ENCODE data around the gene DOCK1.

Gene DOCK1

DNA sequence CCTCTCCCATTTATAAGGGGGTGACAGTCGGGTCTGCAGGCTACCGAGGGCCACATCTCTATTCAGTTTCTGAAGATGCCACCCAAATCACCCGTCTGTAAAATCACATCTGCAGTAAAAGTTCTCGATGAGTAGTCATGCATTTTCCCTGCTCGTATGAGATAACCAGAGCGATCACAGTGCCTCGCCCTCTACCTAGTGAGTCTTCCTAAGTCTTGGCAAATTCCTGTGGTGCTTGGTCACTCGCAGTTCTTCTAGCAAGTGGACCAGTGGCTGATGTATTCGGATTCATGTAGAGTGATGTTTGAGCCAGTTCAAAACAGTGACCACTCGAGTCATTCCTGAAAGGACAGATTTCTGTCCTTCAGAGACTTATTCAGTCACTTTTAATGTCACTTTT is 246.3 kb downstream of the DOCK1 start:
- H3K36me3 ChIP-seq (ENCODE audit: insufficient read depth), result no peaks in the 10 kb centered on the region
- H3K9ac ChIP-seq, result no peak overlapping the region
- H3K79me2 ChIP-seq (ENCODE audit: insufficient read depth, low read depth), result no peaks in the 10 kb centered on the region
- H3K4me2 ChIP-seq, result no peak overlapping the region
- no peaks in the 10 kb centered on the region for H4K20me1 ChIP-seq (ENCODE audit: insufficient read depth)
- TF ChIP-seq, protein P1, sequence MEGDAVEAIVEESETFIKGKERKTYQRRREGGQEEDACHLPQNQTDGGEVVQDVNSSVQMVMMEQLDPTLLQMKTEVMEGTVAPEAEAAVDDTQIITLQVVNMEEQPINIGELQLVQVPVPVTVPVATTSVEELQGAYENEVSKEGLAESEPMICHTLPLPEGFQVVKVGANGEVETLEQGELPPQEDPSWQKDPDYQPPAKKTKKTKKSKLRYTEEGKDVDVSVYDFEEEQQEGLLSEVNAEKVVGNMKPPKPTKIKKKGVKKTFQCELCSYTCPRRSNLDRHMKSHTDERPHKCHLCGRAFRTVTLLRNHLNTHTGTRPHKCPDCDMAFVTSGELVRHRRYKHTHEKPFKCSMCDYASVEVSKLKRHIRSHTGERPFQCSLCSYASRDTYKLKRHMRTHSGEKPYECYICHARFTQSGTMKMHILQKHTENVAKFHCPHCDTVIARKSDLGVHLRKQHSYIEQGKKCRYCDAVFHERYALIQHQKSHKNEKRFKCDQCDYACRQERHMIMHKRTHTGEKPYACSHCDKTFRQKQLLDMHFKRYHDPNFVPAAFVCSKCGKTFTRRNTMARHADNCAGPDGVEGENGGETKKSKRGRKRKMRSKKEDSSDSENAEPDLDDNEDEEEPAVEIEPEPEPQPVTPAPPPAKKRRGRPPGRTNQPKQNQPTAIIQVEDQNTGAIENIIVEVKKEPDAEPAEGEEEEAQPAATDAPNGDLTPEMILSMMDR (conservative IDR thresholded peaks at IDR 0.05; ENCODE audit: low read depth, low read length), result no peak
- H2AFZ ChIP-seq (ENCODE audit: low read depth), result no peak overlapping the region
- H3K27me3 ChIP-seq (ENCODE audit: insufficient read depth, low read depth), result no peaks in the 10 kb centered on the region
- no peaks in the 10 kb centered on the region for H3K4me1 ChIP-seq (ENCODE audit: low read depth, poor library complexity, severe bottlenecking)
- no peak overlapping the region for H3K4me3 ChIP-seq (IDR thresholded peaks at IDR 0.05; ENCODE audit: insufficient read depth, low read depth, low read length)
- H3K27ac ChIP-seq, result no peak overlapping the region

DNA sequence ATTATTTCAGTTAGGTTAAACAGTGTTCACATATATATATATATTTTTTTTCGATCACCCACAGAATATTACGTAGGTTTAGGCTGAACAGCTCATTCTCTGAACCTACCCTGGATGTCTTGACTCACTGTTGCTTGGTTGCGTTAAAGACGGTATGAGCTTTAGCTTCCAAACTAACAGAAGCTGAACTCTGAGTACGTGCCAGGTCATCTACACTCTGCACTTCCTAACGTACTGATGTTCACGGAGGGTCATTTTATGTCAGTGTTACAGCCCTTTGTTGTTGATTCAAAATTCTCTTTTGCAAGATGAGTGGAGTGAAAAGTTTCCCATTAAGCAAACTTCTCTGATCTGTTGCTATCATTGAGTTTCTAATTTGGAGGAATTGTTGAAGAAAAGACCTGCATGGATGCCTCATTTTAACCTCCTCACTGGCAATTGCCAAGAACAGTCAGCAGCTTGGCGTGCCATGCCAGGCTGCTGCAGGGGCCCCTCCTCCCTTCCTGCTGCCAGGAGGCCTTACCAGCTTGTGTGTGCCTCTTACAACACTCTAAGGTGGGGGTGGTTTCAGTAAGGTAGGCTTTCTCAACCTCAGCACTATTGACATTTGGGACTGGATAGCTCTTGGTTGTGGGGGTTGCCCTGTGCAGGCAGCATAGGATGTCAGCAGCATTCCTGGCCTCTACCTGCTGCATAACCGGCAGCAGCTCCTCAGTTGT is 246.9 kb downstream of the DOCK1 start:
- Histone ChIP-seq H3K27ac (no peak overlapping the region), H3K4me3 (IDR thresholded peaks at IDR 0.05; ENCODE audit: insufficient read depth, low read depth, low read length) (no peak overlapping the region), H3K27me3 (ENCODE audit: insufficient read depth, low read depth) (no peaks in the 10 kb centered on the region), H2AFZ (ENCODE audit: low read depth) (no peak overlapping the region), H3K79me2 (ENCODE audit: insufficient read depth, low read depth) (no peaks in the 10 kb centered on the region), H3K36me3 (ENCODE audit: insufficient read depth) (no peaks in the 10 kb centered on the region), H3K9ac (no peak overlapping the region), H3K4me2 (no peak overlapping the region), H4K20me1 (ENCODE audit: insufficient read depth) (no peaks in the 10 kb centered on the region), H3K4me1 (ENCODE audit: low read depth, poor library complexity, severe bottlenecking) (no peaks in the 10 kb centered on the region)
- TF ChIP-seq, protein P1 (conservative IDR thresholded peaks at IDR 0.05; ENCODE audit: low read depth, low read length), result no peak

DNA sequence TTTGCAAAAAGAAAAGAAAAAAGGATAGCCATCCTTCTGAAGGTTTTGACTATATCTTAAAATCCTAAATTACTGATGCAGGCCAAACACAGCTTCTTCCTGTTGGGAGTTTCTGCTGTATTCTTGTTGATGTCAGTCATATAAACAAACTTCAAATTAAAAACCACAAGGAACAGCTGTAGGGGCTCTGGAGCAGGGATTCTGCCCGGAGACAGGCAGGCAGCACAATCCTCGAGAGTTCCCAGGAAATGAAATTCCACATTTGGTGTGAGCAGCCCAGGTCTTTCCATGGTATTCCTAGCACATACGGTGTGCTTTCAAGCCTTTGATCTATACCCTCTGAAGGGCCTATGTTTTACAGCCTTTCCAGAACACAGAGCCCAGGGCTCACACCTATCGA is 248.0 kb downstream of the DOCK1 start:
- TF ChIP-seq, protein P1 (conservative IDR thresholded peaks at IDR 0.05; ENCODE audit: low read depth, low read length), result no peak
- H3K79me2 ChIP-seq (ENCODE audit: insufficient read depth, low read depth), result no peaks in the 10 kb centered on the region
- no peak overlapping the region for H3K9ac ChIP-seq
- no peaks in the 10 kb centered on the region for H4K20me1 ChIP-seq (ENCODE audit: insufficient read depth)
- no peak overlapping the region for H3K27ac ChIP-seq
- no peak overlapping the region for H3K4me2 ChIP-seq
- H3K4me1 ChIP-seq (ENCODE audit: low read depth, poor library complexity, severe bottlenecking), result no peaks in the 10 kb centered on the region
- no peaks in the 10 kb centered on the region for H3K36me3 ChIP-seq (ENCODE audit: insufficient read depth)
- no peak overlapping the region for H3K4me3 ChIP-seq (IDR thresholded peaks at IDR 0.05; ENCODE audit: insufficient read depth, low read depth, low read length)
- no peaks in the 10 kb centered on the region for H3K27me3 ChIP-seq (ENCODE audit: insufficient read depth, low read depth)
- no peak overlapping the region for H2AFZ ChIP-seq (ENCODE audit: low read depth)

DNA sequence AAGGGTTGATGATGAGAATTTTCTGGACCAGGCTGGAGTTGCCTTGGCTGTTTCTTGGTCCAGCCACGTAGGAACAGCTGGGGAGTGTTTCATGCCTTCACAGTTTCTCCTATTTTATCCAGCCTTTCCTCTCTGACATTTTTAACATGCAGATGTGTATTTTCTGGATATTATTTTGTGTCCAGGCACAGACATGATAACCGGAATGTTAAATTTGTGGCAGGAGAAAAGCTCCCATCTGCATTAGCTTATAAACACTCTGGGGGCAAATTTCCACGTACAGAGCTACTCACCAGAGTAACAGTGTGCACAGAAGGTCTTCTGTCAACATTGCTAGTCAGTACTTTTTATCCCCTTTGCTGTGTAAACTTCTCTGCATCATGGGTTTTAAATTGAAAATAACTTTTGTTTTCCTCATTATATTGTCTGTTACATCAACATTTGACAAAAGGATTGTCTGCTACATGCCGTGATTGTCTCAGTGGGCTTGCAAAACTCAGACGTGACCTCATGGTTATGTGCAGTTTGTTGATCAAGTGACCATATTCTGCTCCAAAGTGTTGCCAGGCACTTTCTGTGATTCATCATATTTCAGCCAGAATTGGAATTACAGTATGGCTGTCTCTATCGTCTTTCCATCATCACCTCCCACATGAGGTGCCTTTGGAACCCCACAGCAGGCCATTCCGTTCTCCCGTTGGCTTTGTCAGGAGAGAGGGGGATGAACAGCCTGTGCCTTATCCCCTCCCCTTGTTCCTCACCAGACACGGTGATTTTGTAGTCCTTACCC is 249.8 kb downstream of the DOCK1 start:
- no peak overlapping the region for H2AFZ ChIP-seq (ENCODE audit: low read depth)

More for the DNA sequence above, 249.8 kb downstream of the DOCK1 start:
- Histone ChIP-seq H3K36me3 (ENCODE audit: insufficient read depth) (no peaks in the 10 kb centered on the region), H3K4me3 (IDR thresholded peaks at IDR 0.05; ENCODE audit: insufficient read depth, low read depth, low read length) (no peak overlapping the region), H3K27me3 (ENCODE audit: insufficient read depth, low read depth) (no peaks in the 10 kb centered on the region), H3K79me2 (ENCODE audit: insufficient read depth, low read depth) (no peaks in the 10 kb centered on the region), H4K20me1 (ENCODE audit: insufficient read depth) (no peaks in the 10 kb centered on the region), H3K27ac (no peak overlapping the region), H3K4me1 (ENCODE audit: low read depth, poor library complexity, severe bottlenecking) (no peaks in the 10 kb centered on the region), H3K4me2 (no peak overlapping the region), H3K9ac (no peak overlapping the region)
- TF ChIP-seq, protein P1 (conservative IDR thresholded peaks at IDR 0.05; ENCODE audit: low read depth, low read length), result no peak

Measured in KMS-11 (cell line).